ENCODE measurements around the gene IFNG. TPM values are rescaled to one million over a fixed set of nuclear protein-coding genes. Genes with fewer than 3 reads are reported as not detected.

Gene IFNG
- not detected in 2 replicates for total RNA-seq

GRCh38 chr12:68159681-68160304 is at the start of gene IFNG:
Gene IFNG, minus strand, starts transcription at chr12:68159740. Its CDS starts 125 bp downstream, at chr12:68159615.

Other genes starting within 250 kb of the IFNG start
- gene IFNG-AS1, start 170.3 kb downstream of the IFNG start, total RNA-seq = not detected in 2 replicates
- gene IL26, start 66.1 kb upstream of the IFNG start, total RNA-seq = not detected in 2 replicates
- gene IL22, start 93.9 kb upstream of the IFNG start, total RNA-seq = not detected in 2 replicates
- 16.6 and 21.1 TPM in 2 replicates for gene MDM1, start 172.6 kb upstream of the IFNG start, total RNA-seq

All from thoracic aorta endothelial cell (primary cell).